Central memory CD8-positive, alpha-beta T cell (primary cell): ENCODE data around the gene MDH2.
A peak's percentile ranks its signal among the peaks of the same experiment; 100 is the strongest.
"Not testable (repeated sequence)": the region's sequence is repeated elsewhere in the genome, so short reads cannot be mapped to it uniquely, and the experiment has no call there.

Experiments
- ATAC-seq: fragments of 150-1000 bp; cut with Tn5 transposase; replicated peaks from 2 replicates; pipeline ENCODE4 v1.10.0; 2022; ENCODE audit warnings: mild to moderate bottlenecking, moderate FRiP score, moderate number of reproducible peaks; ENCODE audit not compliant: poor library complexity, severe bottlenecking; ENCODE audit errors: extremely low read depth
- DNase-seq, 2 donors: peaks; one replicate each; pipeline ENCODE4 v3.0.0; 2021; ENCODE audit warnings: low spot score in 2 of 2
- H3K27ac Mint-ChIP-seq: one replicate; pipeline ENCODE4 v1.8.0; 2022; ENCODE audit warnings: low read depth, mild to moderate bottlenecking, moderate library complexity, mixed read lengths
- H3K27me3 Mint-ChIP-seq: one replicate; pipeline ENCODE4 v1.8.0; 2022; ENCODE audit warnings: mixed read lengths
- H3K36me3 Mint-ChIP-seq: one replicate; pipeline ENCODE4 v1.8.0; 2022; ENCODE audit warnings: mild to moderate bottlenecking, moderate library complexity, mixed read lengths; ENCODE audit not compliant: insufficient read depth
- H3K4me1 Mint-ChIP-seq: one replicate; pipeline ENCODE4 v1.8.0; 2022; ENCODE audit warnings: mixed read lengths
- H3K4me3 Mint-ChIP-seq: one replicate; pipeline ENCODE4 v1.8.0; 2022; ENCODE audit warnings: mild to moderate bottlenecking, moderate library complexity, mixed read lengths
- H3K9me3 Mint-ChIP-seq: one replicate; pipeline ENCODE4 v1.8.0; 2022; ENCODE audit warnings: mixed read lengths

Gene MDH2

GRCh38 chr7:76113042-76113630 lies 65.2 kb downstream of the MDH2 start:
- H3K4me1 Mint-ChIP-seq, H3K9me3 Mint-ChIP-seq, ATAC-seq, DNase-seq, H3K4me3 Mint-ChIP-seq, H3K27me3 Mint-ChIP-seq, H3K27ac Mint-ChIP-seq, H3K36me3 Mint-ChIP-seq: not testable (repeated sequence)

GRCh38 chr7:76114742-76115141 lies 66.8 kb downstream of the MDH2 start:
- not testable (repeated sequence) for H3K4me3 Mint-ChIP-seq, H3K4me1 Mint-ChIP-seq, H3K9me3 Mint-ChIP-seq, H3K36me3 Mint-ChIP-seq, ATAC-seq, H3K27me3 Mint-ChIP-seq, DNase-seq
- H3K27ac Mint-ChIP-seq, result peak overlapping the region; percentile 12
